MCF 10A (cell line): Measurements from ENCODE around the gene KASH5. TPM values are rescaled to one million over a fixed set of nuclear protein-coding genes. Genes with fewer than 3 reads are reported as not detected.

Experiments used
- BruUV-seq: library from RNA; stranded (reverse); fragments of 400-500 nt; replicated peaks from 2 replicates; lab custom pipeline; 2021; lab: Mats Ljungman, UMichigan
- CTCF ChIA-PET: fragments of 300-600 bp; sonication (Branson Sonifier 250); formaldehyde crosslinking; extraction: SDS; loops from one replicate; lab custom pipeline; 2021; ENCODE audit warnings: antibody characterized with exemption, inconsistent platforms; lab: Yijun Ruan, JAX
- POLR2A ChIA-PET: fragments of 300-600, 350-650 bp; sonication (Branson Sonifier 250); formaldehyde crosslinking; extraction: SDS; loops from one replicate; lab custom pipeline; 2020; ENCODE audit warnings: antibody characterized with exemption, inconsistent platforms; lab: Yijun Ruan, JAX
- DNase-seq: peaks from one replicate; pipeline ENCODE4 v3.0.0-alpha.2; 2018; ENCODE audit not compliant: unreplicated experiment
- H3K27ac Mint-ChIP-seq: one replicate; pipeline ENCODE4 v1.8.0; 2022; ENCODE audit warnings: mild to moderate bottlenecking, low read depth, mixed read lengths; ENCODE audit not compliant: unreplicated experiment
- H3K27me3 Mint-ChIP-seq: one replicate; pipeline ENCODE4 v1.8.0; 2022; ENCODE audit warnings: mixed read lengths; ENCODE audit not compliant: insufficient read depth, unreplicated experiment
- H3K36me3 Mint-ChIP-seq: one replicate; pipeline ENCODE4 v1.8.0; 2022; ENCODE audit warnings: mild to moderate bottlenecking, moderate library complexity, mixed read lengths; ENCODE audit not compliant: insufficient read depth, unreplicated experiment
- H3K4me1 Mint-ChIP-seq: one replicate; pipeline ENCODE4 v1.8.0; 2022; ENCODE audit warnings: mixed read lengths; ENCODE audit not compliant: insufficient read depth, unreplicated experiment
- H3K4me3 Mint-ChIP-seq: one replicate; pipeline ENCODE4 v1.8.0; 2022; ENCODE audit warnings: mild to moderate bottlenecking, moderate library complexity, mixed read lengths; ENCODE audit not compliant: unreplicated experiment
- H3K9me3 Mint-ChIP-seq: one replicate; pipeline ENCODE4 v1.8.0; 2022; ENCODE audit warnings: mixed read lengths; ENCODE audit not compliant: unreplicated experiment
- intact Hi-C: fragments of 100-400 bp; cut with micrococcal nuclease; formaldehyde crosslinking; loops from 2 replicates; pipeline ENCODE4 v1.14.1; 2022
- total RNA-seq: library from RNA; stranded (reverse); gene quantifications from 2 replicates; pipeline ENCODE4 v1.2.3, GENCODE V29; 2022
- TF ChIP-seq, protein P1 (sequence below): fragments of 200-600 bp; IDR thresholded peaks from one replicate; pipeline ENCODE4 v1.8.0; 2022; ENCODE audit warnings: antibody characterized with exemption, mild to moderate bottlenecking; ENCODE audit not compliant: unreplicated experiment

KASH5 gene
- total RNA-seq, 1 experiment from 2014 or later, result not detected

DNA sequence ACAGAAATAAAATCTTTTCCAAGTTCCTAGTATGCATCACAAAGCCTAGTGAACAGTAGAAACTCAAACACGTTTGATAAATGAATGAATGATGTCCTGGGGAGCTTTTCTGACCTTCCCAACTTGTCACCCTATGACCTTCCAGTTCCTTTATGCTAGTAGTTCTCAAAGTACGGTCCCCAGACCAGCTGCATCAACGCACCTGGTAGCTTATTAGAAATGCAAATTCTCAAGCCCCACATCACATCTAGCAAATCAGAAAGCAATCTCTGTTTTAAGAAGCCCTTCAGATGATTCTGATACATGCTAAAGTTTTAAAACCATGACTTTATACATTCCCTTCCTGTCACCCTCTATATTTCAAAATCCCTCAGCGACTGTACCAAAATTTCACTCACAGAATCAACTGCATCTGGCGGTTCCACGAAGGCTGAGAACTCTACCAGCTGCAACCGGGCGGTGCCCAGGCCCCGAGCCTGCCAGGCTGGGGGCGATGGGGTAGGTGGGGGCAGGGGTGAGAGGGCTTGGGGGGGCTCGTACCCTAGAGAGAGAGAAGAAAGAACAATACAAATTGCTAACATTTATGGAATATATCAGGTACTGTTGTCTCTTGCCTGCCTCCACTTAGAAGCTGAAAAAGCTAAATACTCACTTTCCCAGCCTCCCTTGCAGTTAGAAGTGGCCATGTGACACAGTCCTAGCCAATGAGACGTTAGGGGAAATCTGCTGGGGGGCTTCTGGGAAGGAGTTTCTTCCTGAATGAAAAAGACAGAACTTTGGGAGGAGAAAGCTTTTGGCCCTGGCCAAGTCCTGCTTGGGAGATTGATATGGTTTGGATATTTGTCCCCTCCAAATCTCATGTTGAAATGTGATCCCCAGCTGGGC is 39.5 kb upstream of the KASH5 start:
- no peak for DNase-seq
- CTCF ChIA-PET, result interaction anchor here (0.6 to 1.9 kb wide), 3 partner anchors 13 to 123 kb away, joined by 3 to 8 read pairs (median 5); partner anchors contain the start of gene CD37
- no peaks in the 10 kb centered on the region for H3K4me1 Mint-ChIP-seq
- no TSS peak for BruUV-seq
- no peaks in the 10 kb centered on the region for H3K36me3 Mint-ChIP-seq
- no peaks in the 10 kb centered on the region for H3K9me3 Mint-ChIP-seq
- no peaks in the 10 kb centered on the region for H3K27me3 Mint-ChIP-seq
- no peak overlapping the region for H3K4me3 Mint-ChIP-seq
- intact Hi-C loops, result no loop called here
- TF ChIP-seq, protein P1, sequence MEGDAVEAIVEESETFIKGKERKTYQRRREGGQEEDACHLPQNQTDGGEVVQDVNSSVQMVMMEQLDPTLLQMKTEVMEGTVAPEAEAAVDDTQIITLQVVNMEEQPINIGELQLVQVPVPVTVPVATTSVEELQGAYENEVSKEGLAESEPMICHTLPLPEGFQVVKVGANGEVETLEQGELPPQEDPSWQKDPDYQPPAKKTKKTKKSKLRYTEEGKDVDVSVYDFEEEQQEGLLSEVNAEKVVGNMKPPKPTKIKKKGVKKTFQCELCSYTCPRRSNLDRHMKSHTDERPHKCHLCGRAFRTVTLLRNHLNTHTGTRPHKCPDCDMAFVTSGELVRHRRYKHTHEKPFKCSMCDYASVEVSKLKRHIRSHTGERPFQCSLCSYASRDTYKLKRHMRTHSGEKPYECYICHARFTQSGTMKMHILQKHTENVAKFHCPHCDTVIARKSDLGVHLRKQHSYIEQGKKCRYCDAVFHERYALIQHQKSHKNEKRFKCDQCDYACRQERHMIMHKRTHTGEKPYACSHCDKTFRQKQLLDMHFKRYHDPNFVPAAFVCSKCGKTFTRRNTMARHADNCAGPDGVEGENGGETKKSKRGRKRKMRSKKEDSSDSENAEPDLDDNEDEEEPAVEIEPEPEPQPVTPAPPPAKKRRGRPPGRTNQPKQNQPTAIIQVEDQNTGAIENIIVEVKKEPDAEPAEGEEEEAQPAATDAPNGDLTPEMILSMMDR, result no peak
- POLR2A ChIA-PET, result interaction anchor here (1.2 kb wide), 1 partner anchor 14 kb away, joined by 5 read pairs; the partner anchor contains the start of genes DKKL1 and TEAD2
- no peak overlapping the region for H3K27ac Mint-ChIP-seq

DNA sequence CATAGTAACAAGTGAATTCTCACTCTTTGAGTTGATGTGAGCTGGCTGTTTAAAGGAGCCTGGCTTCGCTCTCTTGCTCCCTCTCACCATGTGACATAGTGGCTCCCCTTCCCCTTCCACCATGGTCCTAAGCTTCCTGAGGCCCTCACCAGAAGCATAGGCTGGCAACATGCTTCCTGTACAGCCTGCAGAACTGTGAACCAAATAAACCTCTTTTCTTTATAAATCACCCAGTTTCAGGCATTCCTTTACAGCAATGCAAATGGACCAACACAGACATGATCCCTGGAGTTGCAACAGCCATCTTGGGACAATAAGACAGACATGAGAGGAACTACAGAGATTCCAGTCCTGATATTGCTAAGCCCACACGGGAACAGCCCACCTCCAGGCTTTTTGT is 38.5 kb upstream of the KASH5 start:
- no peak for DNase-seq
- H3K9me3 Mint-ChIP-seq, result no peaks in the 10 kb centered on the region
- no peak overlapping the region for H3K27ac Mint-ChIP-seq
- TF ChIP-seq, protein P1, result no peak
- H3K36me3 Mint-ChIP-seq, result no peaks in the 10 kb centered on the region
- no TSS peak for BruUV-seq
- intact Hi-C loops, result no loop called here
- POLR2A ChIA-PET, result no interaction called here
- H3K27me3 Mint-ChIP-seq, result no peaks in the 10 kb centered on the region
- CTCF ChIA-PET, result interaction anchor here (0.7 to 1.9 kb wide), 2 partner anchors 41 to 124 kb away, joined by 3 to 8 read pairs; no protein-coding TSS in a partner anchor
- no peak overlapping the region for H3K4me3 Mint-ChIP-seq
- H3K4me1 Mint-ChIP-seq, result no peaks in the 10 kb centered on the region

DNA sequence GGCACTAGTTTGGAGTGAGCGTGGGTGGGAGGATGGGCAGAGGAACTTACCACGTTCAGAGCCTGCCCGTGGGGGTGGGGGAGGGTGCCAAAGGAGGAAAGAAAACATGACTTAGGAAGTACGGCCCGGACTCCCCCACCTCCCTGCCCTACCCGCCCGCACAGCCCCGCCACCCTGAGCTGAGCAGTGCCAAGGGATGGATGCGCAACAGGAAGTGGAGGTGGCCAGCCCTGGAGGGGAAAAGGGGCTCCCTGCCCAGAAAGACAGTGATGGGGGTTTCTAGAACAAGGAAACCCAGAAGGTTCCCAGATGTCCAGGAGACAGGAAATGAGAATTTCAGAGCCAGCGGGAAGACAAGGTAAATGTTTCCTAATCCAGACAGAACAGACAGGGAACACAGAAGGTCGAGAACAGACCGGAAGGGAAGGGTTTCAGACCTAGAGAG is 32.1 kb upstream of the KASH5 start:
- no TSS peak for BruUV-seq
- intact Hi-C loops, result no loop called here
- ChIA-PET CTCF (no interaction called here), POLR2A (no interaction called here)
- DNase-seq, result peak; percentile 45
- no peaks in the 10 kb centered on the region for H3K4me1 Mint-ChIP-seq
- H3K4me3 Mint-ChIP-seq, result no peak overlapping the region
- no peaks in the 10 kb centered on the region for H3K9me3 Mint-ChIP-seq
- H3K27me3 Mint-ChIP-seq, result no peaks in the 10 kb centered on the region
- no peaks in the 10 kb centered on the region for H3K36me3 Mint-ChIP-seq
- H3K27ac Mint-ChIP-seq, result no peak overlapping the region
- TF ChIP-seq, protein P1, result no peak

DNA sequence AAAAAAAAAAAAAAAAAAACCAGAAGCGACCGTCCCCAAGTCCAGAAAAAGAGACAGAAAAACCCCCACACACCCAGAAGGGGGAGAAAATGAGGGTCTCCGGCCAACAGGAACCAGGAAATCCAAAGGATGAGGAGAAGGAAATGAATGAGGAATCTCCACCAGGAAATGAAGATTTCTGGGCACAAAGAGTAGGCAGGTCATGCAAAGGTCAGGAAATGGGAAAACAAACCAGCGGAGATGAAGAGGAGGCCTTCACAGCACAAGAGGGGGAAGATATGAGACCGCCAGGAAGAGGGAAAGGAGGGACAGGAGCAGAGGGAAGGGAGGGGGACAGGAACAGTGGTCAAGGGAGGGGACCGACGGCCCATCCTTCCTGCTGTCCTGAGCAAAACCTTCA is 31.7 kb upstream of the KASH5 start:
- Mint-ChIP-seq H3K9me3 (no peaks in the 10 kb centered on the region), H3K27me3 (no peaks in the 10 kb centered on the region), H3K36me3 (no peaks in the 10 kb centered on the region), H3K27ac (no peak overlapping the region), H3K4me1 (no peaks in the 10 kb centered on the region), H3K4me3 (no peak overlapping the region)
- DNase-seq, result no peak
- TF ChIP-seq, protein P1, result no peak
- intact Hi-C loops, result no loop called here
- POLR2A ChIA-PET, result no interaction called here
- CTCF ChIA-PET, result no interaction called here
- BruUV-seq, result no TSS peak
